Measurements from ENCODE around the gene RAB7A.

RAB7A gene

GRCh38 chr3:128858167-128858566 lies 132.2 kb downstream of the RAB7A start:
- DNase-seq: no peak

- no peak for DNase-seq
These were observed 133.6 kb downstream of the RAB7A start for GRCh38 chr3:128859630-128860029.

GRCh38 chr3:128861491-128861890 lies 135.5 kb downstream of the RAB7A start:
- no peak for DNase-seq

GRCh38 chr3:128863560-128863959 lies 137.6 kb downstream of the RAB7A start:
- no peak for DNase-seq
